Umbilical cord (tissue), 2 donors: ENCODE measurements around the gene POLG2. TPM values are rescaled to one million over a fixed set of nuclear protein-coding genes. Genes with fewer than 3 reads are reported as not detected.
"Not testable (repeated sequence)": the region's sequence is repeated elsewhere in the genome, so short reads cannot be mapped to it uniquely, and the experiment has no call there.

Experiments
- DNase-seq: peaks from one replicate; pipeline ENCODE4 v3.0.0-alpha.2; 2015; ENCODE audit warnings: low spot score
- total RNA-seq: library from RNA; depleted of rRNA; stranded (reverse); fragments of >200 nt; gene quantifications from one replicate; pipeline ENCODE4 v1.2.3, GENCODE V29; 2014; ENCODE audit warnings: low replicate concordance; ENCODE audit not compliant: insufficient read depth

The POLG2 gene
- total RNA-seq, 1 donor from 2014 or later, result 9.6 TPM

DNA sequence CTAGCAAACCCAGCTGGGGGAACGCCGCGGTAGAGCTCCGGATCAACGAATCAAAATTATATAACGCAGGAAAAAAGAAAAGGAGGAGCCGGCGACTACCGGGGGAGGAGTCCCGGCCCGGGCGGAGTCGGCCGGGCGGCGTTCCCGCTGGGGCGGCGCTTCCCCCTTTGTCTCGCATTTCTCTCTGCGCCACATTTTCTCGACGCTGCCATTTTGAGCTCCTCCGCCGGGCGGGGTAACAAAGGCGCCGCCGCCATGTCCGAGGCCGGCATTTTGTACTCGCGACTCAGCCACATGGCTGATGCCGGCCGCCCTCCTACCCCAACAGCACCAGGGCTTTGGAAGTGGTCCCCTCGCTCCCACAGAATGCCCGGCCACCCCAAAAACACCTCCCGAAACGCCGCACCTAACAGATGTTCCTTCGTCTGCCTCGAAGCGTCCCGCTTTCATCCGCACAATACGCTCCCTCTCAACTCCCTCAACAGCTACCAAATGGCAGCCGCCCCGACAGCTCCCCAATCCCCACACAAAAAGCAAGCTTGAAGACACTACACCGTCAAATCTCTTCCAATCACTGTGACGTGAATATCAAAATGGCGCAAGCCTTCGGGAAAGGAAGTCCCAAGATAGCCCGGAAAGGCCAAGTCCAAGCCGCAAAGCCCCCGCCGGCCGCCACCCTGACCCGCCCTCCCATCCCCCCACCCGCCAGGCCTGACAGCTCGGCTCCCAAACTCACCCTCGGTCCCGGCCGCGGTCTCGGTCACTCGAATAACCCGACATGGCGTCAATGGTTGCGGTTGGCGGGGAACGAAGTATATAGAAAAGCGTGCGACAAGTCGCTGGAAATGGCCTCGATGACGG is 8.7 kb upstream of the POLG2 start:
- peak; percentile 95 for DNase-seq

DNA sequence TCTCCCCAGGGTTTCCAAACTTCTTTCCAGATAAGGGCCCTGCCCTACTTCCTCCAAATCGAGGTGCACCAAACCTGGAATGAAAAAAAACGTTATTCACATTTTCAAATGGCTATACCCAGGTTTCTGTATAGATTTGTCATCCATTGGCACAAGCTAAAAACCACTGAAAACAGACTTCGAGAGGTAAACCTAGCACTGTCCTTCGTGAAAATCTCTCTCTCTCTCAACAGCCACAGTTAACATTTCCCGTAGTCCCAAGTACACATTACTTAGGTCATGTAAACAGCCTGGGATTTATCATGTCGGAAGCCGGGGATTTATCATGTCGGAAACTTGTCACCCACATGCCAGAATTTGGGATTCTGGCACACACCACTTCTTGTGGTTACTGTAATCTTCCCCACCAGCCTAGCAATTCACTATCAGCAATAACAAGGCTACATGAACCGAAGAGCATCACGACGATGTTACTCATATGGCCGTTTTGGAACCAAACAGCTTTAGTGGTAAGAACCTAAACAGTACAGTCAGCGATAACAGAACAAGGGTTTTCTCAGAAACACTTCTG is 8.0 kb upstream of the POLG2 start:
- no peak for DNase-seq

DNA sequence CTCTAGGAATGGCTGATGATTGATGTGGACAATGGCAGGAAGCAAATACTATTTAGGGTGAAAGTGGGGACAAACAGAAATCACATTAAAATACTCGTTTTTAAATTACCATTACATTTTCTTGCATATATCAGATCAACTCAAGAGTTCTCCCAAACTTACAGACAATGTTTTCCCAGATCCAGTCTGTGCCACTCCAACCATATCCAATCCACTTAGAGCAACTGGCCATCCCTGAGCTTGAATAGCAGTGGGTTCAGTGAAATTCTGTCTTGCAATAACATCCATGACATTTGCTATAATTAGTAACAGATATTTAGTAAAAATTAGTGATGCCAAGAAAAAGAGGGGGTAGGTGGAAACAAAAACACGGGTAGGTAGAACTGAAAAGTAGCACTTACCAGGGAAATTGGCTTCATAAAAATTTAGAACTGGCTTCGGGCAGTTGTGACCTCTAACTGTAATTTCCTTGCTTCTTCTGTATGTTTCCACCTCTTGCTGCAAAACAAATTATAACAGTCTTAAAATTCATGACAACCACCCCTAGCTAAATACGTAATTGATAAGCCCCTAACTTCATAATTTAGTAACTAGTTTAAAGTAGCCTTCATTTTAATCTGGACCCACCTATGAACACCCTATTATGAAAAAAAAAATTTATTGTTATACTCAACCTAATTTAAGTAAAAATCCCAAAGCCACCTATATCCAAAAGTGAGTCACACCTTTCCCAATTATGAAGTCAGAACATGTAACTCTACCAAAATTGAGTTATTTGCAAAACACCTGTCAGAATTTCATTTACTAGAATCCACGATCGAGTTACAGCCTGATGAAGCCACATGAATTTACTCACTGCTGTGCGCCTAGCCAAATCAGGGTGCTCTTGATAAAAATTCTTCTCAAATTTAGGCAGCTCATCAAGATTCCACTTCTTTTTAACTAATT is 7.2 kb upstream of the POLG2 start:
- DNase-seq, result no peak

DNA sequence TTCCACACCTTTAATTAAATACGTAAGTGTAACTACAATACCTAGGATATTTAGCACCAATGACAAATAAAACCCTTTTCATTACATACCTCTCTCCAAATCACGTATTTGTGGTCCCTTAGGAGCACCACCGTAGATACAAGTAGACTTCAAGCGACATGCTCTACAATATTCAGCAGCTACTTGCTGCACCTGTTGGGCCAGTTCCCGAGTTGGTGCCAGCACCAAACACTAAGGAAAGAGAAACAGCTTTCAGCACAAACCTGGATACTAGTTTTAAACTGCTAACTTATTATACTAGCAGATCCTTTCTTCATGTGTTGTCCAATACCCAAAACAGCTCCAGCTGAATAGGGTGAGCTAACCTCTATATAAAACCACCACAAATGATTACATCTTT is 6.5 kb upstream of the POLG2 start:
- no peak for DNase-seq

DNA sequence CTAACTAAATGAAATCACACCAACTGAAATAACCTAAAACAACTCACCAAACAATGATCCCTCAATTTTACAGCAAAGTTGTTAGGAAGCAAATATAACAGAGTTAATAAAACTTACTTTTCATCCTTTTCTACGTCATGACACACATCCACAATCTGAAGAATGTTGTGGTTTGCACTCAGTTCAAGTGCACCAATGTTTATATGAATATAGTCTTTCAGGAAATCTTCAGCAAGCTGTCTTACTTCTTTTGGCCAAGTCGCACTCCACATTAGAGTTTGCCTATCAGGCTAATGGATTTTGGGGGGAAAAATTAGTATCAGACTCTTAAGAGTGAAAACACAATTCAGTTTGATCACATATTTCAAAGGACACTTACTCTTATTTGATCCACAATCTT is 6.0 kb upstream of the POLG2 start:
- DNase-seq, result no peak

DNA sequence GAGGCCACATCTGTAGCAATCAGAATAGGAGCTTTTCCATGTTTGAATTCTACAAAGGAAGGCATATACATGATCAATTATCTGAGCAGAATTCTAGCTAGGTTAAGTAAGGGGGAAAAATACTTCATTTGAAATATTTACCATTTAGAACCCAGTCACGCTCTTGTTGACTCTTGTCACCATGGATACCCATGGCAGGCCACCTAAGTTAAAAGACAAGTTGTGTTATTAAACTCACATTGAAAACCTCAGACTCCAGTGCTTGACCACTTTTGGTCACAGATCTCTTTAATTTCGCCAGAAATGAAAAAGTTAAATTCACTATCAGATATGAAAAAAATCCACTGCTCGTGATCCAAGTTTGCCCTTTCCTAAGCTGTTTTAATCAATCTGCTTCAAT is 5.2 kb upstream of the POLG2 start:
- DNase-seq, result no peak

DNA sequence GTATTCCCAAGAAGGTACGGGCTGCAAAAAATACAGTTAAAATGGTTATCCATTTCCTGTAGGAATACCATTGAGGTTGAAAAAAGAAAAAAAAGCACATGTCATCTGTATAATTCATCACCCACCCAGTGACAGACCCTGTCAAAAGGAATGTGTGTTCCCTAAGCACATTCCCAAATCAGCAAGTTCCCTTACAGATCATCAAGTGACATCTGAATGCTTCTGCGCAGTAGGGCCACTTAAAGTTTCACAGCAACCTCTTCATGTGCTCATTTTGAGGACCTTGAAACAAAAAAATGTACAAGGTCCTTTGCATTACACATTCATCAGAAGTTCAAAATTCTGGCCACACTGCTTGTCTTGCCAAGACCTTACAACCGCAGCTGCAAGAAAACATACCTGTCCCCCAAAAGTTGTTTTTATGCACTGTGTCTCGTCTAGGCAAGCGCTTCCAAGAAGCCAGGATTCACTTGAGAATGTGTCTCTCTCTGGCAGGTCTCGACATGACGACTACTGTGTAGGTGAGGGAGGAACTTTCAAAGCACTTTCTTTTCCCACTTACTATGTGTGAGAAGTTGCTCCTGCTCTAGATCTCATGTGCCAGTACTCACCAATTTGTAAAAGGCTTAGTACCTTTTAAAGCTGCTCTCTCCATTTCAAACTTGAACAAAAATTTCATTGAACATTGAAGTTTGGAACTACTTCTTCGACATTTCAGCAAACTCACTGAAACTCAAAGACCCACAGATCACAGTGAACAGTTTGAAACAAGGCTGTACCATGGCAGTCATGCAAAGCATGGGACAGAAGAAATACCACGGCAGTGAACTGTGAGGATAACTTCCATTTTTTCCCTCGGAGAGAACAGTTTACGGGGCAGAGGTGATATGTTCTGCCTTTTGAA is 4.3 kb upstream of the POLG2 start:
- no peak for DNase-seq

DNA sequence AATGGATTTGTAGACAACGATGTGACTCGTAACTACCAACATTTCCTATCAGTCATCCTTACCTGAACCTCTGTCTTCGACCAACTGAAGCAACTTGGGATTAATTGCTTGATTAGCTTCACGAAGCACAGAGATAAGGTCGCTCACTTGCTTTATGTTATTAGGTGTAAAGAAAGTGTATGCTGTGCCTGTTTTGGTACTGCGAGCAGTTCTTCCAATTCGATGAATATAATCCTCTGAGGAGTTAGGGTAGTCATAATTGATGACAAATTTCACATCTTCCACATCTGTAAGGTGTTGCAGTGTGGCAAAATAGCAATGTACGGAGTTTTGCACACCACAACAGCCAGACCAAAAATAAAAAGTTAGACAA is 3.6 kb upstream of the POLG2 start:
- DNase-seq, result no peak

DNA sequence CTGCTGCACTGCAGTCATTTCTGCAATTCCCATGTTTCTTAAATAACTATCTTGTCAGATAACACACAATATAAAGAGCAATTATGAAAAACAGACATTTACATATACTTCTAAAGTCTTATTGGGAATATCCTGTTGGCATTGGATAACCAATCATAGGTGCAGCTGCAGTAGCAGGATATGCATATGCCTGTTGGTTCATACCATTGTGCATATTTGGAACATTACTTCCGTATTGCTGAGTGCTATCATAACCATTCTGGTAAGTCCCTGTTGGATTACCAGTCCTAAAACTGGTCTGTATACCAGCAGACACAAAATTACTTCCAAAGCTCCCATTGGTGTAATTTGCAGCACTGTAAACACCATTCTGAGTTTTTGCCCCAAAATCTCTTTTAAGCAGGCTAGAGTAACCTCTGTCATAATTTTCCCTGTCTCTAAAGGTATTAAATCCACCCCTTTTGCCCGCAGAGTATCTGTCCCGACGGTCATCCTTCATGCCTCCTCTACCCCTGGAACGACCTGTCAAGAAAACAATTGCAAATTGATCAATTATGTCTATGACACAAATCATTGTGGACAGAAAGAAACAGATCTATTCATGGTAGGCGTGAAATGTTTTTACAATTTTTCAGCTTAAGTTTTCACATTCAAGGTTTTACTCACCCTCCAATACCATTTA is 3.1 kb upstream of the POLG2 start:
- no peak for DNase-seq

DNA sequence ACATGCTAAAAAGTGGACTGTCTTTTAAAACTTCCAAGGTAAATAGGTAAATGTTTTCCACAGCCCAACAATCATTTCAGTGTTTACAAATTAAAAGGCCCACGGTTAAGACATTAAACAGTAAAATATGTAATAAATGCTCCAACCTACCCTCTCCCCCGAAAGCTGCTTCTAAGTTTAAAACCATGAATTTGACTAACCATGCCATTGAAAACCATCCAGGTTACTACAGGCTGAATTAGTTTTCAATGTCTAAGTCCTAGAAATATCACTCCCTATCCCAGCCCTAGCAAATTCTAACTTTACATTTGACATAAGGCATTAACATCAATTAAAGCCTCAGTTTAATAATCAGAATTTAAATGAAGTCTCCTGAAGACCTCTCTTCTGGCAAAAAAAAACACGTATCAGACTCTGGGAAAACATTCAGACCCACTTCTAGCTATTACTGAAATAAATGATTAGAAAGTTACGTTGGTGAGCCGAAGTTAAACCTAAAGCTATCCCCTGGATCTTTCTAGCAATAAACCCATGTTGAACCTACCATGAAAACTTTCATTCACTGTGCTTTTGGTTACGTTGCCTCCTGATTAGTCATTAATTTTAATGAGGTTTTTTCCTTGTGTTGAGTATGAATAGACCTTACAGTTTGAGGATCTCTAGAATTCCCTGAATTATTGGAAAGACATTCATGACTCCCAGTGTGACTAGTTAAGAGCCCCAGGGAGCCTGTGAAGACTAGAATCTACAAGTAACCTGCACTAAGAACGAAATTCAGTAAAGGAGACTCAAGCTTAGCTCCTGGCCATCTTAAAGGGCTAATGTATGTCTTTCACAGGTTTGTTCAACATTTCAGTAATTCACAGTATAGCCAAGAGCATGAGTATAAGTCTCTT is 1.7 kb upstream of the POLG2 start:
- DNase-seq, result no peak

DNA sequence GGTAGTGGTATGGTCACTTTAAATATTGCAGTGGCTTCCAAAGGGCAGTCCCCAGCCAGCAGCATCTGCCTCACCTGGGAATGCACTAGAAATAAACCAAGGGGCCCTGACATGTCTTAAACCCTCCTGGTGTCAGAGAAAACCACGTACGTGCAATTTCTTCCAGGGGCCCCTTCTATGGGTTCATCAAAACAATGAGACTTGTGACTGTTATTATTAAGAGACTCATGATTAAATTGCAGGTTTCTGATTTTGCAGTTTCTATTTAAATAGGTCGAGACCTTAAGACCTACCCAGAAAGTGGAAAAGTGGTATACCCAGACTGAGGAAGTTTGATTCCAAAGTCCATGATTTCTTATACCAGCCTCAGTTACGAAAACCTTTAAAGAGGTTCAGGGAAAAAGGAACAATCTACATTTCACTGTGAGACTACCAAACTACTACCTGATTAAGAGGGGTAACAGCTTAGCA is 746 bp upstream of the POLG2 start:
- DNase-seq, result no peak

DNA sequence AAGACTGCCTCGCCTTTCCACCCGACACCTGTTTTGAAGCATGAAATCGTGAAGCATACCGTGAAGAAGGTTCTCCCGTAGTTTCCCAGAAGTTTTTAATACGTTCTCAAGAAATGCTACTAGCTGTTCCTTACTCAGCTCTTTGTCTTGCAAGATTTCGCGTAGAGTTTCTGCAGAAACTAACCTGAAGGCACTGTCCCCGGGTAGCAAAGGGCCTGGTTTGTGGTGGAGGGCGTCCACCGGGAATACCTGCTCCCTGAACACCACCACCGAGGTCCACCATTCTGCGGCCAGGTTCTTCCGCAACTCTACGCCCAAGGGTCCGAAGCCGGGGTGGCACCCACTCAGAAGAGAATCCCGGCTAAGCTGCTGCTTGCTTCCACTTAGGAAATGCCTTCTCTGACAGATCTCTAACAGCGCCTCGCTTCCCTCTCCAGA is 487 bp downstream of the POLG2 start:
- no peak for DNase-seq

DNA sequence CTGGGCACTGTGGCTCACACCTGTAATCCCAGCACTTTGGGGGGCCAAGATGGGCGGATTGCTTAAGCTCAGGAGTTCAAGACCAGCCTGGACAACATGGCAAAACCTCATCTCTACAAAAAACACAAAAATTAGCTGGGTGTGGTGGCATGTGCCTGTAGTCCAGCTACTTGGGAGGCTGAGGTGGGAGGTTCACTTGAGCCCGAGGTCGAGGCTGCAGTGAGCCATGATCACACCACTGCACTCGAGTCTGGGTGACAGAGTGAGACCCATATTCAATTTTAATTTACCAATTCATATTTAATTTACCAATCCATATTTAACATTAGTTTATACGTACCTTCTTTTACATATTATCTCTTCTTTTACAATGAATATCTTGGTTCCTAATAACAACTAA is 1.6 kb downstream of the POLG2 start:
- DNase-seq, result not testable (repeated sequence)

DNA sequence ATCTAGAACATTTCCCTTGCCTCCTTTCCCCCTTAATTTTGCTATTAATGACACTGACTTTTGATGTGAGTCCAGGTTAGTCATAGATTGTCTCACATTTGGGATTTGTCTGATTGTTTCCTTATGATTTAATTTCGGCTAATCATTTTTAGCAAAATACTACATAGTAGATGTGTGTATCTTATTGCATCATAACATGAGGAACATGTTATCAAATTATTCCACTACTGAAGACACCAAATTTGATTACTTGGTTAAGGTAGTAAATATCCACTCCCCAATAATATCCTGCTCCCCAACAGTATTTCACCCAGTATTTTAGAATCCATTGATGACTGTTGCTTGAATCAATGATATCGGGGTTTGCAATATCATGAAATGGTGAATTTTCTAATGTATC is 2.7 kb downstream of the POLG2 start:
- no peak for DNase-seq

DNA sequence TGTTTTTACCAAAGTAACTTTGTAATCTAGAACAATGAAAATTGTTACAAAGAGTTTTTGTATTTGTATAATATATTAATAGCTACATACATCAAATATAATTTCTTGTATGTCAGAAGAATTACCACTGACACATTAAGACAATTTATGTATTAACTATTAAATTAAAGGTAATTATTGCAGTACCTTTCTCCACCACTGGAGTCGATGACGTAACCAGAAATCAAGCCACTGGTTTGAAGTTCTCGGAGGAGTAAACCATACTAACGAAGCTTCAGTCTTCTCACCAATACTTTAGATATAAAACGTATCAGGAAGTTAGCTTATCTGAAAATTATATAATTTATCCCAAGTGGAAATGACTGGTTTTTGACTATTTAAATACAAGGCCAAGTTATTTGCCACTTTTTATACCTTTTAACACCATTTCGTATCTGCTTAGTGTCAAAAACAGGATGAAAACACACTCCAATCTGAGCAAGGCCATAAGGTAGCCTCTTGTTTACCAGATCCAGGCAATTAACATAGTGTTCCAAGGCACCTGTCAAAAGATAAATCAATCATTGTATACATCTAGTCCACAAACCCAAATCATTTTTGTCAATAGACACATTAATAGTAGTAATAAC is 4.3 kb downstream of the POLG2 start:
- no peak for DNase-seq

DNA sequence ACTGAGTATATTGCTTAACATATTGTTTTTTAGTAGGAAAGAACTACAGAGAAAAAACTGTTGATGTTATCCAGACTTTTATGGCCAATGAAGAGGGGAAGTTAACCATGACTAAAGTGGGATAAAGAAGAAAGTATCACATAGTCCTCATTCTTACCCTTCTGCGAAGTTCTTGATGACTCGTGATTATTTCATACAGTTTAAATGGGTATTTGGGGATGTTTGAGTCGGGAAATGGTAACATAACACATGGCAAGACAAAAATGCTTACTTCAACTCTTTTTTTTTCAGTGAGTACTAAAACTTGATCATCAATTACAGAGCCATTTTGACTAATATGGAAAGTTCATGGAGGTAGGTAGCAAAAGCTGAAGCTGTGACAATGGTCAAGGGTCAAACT is 4.9 kb downstream of the POLG2 start:
- DNase-seq, result no peak

DNA sequence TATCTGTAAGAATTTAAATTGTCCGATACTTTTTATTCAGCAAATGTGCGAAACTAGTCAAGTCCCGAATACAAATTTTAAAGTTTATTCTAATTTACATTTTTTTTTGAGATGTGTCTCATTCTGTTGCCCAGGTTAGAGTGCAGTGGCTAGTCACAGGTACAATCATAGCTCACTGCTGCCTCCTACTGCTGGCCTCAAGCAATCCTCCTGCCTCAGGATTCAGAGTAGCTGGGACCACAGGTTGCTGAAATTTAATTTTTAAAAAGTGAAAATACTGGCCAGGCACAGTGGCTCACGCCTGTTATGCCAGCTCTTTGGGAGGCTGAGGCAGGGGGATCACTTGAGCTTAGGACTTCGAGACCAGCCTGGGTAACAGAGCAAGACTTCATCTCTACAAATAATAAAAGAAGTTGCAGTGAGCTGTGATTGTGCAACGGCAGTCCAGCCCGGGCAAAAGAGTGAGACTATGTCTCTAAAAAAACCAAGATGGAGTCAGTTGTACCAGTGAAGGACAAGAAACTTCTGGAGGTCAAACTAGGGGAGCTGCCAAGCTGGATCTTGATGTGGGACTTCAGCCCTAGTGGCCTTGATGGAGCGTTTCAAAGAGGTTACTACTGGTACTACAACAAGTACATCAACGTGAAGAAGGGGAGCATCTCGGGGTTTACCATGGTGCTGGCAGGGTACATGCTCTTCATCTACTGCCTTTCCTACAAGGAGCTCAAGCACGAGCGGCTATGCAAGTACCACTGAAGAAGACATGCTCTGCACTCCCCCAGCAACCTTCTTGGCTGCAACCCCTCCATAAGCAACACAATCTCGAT is 5.6 kb downstream of the POLG2 start:
- DNase-seq, result no peak

DNA sequence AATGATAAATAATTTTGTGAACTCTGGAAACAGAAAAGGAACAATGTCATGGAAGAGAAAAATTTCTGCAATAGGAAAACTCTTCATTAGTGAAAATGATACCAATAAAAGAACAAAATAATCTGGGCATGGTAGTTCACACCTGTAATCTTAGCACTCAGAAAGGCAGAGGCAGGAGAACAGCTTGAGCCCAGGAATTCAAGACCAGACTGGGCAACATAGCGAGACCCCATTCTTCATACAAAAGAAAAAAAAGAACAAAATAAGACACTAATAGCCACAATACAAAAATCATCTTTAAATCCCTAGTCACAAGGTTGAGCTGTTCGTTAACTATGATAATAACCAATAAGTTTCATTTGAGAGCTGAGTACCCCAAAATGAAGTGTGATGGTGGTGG is 8.6 kb downstream of the POLG2 start:
- no peak for DNase-seq
